H9 (cell line): ENCODE data around the gene PIEZO2. TPM values are rescaled to one million over a fixed set of nuclear protein-coding genes. Genes with fewer than 3 reads are reported as not detected.
A peak's percentile ranks its signal among the peaks of the same experiment; 100 is the strongest.

Source experiments
- DNase-seq: peaks from one replicate; pipeline ENCODE4 v3.0.0-alpha.2; 2017
- H2AFZ ChIP-seq: one replicate; pipeline ENCODE4 v1.6.1; 2013; ENCODE audit warnings: mild to moderate bottlenecking, low read length, control low read depth, moderate library complexity
- H2AK5ac ChIP-seq: 2 replicates; pipeline ENCODE4 v1.6.1; 2013; ENCODE audit warnings: low read length, control low read depth, mixed read lengths; ENCODE audit not compliant: insufficient read length
- H2BK120ac ChIP-seq: one replicate; pipeline ENCODE4 v1.6.1; 2013; ENCODE audit warnings: low read depth, mild to moderate bottlenecking, low read length, control low read depth, inconsistent platforms; ENCODE audit not compliant: poor library complexity, severe bottlenecking
- H2BK12ac ChIP-seq: 2 replicates; pipeline ENCODE4 v1.6.1; 2013; ENCODE audit warnings: low read length, control low read depth, mixed read lengths, low read depth; ENCODE audit not compliant: insufficient read length
- H2BK15ac ChIP-seq: 2 replicates; pipeline ENCODE4 v1.6.1; 2013; ENCODE audit warnings: low read depth, low read length, control low read depth
- H2BK20ac ChIP-seq: one replicate; pipeline ENCODE4 v1.6.1; 2013; ENCODE audit warnings: low read depth, mild to moderate bottlenecking, low read length, control low read depth, inconsistent platforms; ENCODE audit not compliant: poor library complexity, severe bottlenecking
- H2BK5ac ChIP-seq: 2 replicates; pipeline ENCODE4 v1.6.1; 2013; ENCODE audit warnings: low read length, control low read depth, mixed read lengths; ENCODE audit not compliant: insufficient read length
- H3K14ac ChIP-seq: 2 replicates; pipeline ENCODE4 v1.6.1; 2013; ENCODE audit warnings: low read length, control low read depth; ENCODE audit not compliant: insufficient read depth
- H3K18ac ChIP-seq: 2 replicates; pipeline ENCODE4 v1.6.1; 2013; ENCODE audit warnings: low read depth, mild to moderate bottlenecking, mixed read lengths, low read length, control low read depth; ENCODE audit not compliant: insufficient read length
- H3K23ac ChIP-seq: 2 replicates; pipeline ENCODE4 v1.6.1; 2013; ENCODE audit warnings: low read length, control low read depth, mixed read lengths, low read depth; ENCODE audit not compliant: insufficient read length
- H3K23me2 ChIP-seq: 2 replicates; pipeline ENCODE4 v1.6.1; 2013; ENCODE audit warnings: low read depth, mild to moderate bottlenecking, mixed read lengths, low read length, control low read depth; ENCODE audit not compliant: insufficient read length, poor library complexity, severe bottlenecking
- H3K27ac ChIP-seq: 2 replicates; pipeline ENCODE4 v1.5.1; 2013; ENCODE audit warnings: low read length, control low read depth, mixed read lengths, low read depth; ENCODE audit not compliant: insufficient read length
- H3K27me3 ChIP-seq: 2 replicates; pipeline ENCODE4 v1.6.1; 2013; ENCODE audit warnings: low read length, control low read depth, inconsistent platforms; ENCODE audit not compliant: insufficient read depth
- H3K4ac ChIP-seq: 2 replicates; pipeline ENCODE4 v1.6.1; 2013; ENCODE audit warnings: low read depth, mild to moderate bottlenecking, control low read depth, inconsistent platforms, low read length, moderate library complexity
- H3K4me1 ChIP-seq: 2 replicates; pipeline ENCODE4 v1.6.1; 2013; ENCODE audit warnings: low read length, control low read depth, inconsistent platforms; ENCODE audit not compliant: insufficient read depth
- H3K4me2 ChIP-seq: 2 replicates; pipeline ENCODE4 v1.6.1; 2013; ENCODE audit warnings: low read length, control low read depth, mixed read lengths; ENCODE audit not compliant: insufficient read length, insufficient read depth
- H3K56ac ChIP-seq: 2 replicates; pipeline ENCODE4 v1.6.1; 2013; ENCODE audit warnings: low read depth, mild to moderate bottlenecking, mixed read lengths, low read length, control low read depth; ENCODE audit not compliant: insufficient read length
- H3K79me1 ChIP-seq: 2 replicates; pipeline ENCODE4 v1.6.1; 2013; ENCODE audit warnings: low read depth, mild to moderate bottlenecking, moderate library complexity, low read length, control low read depth, inconsistent platforms; ENCODE audit not compliant: insufficient read depth, poor library complexity, severe bottlenecking
- H3K79me2 ChIP-seq: 2 replicates; pipeline ENCODE4 v1.6.1; 2013; ENCODE audit warnings: low read length, control low read depth, inconsistent platforms; ENCODE audit not compliant: insufficient read depth
- H3K9ac ChIP-seq: 2 replicates; pipeline ENCODE4 v1.6.1; 2013; ENCODE audit warnings: low read length, control low read depth, mixed read lengths; ENCODE audit not compliant: insufficient read length; ENCODE audit errors: extremely low read depth
- H3K9me3 ChIP-seq: one replicate; pipeline ENCODE4 v1.6.1; 2013; ENCODE audit warnings: low read depth, low read length, inconsistent platforms; ENCODE audit not compliant: control insufficient read depth
- H3T11ph ChIP-seq: one replicate; pipeline ENCODE4 v1.6.1; 2013; ENCODE audit warnings: mild to moderate bottlenecking, low read length, control low read depth, inconsistent platforms
- H4K20me1 ChIP-seq: one replicate; pipeline ENCODE4 v1.6.1; 2013; ENCODE audit not compliant: control insufficient read depth, insufficient read length, insufficient read depth
- H4K5ac ChIP-seq: 2 replicates; pipeline ENCODE4 v1.6.1; 2013; ENCODE audit warnings: low read depth, mild to moderate bottlenecking, mixed read lengths, low read length, control low read depth; ENCODE audit not compliant: insufficient read length
- H4K8ac ChIP-seq: replicated peaks from 2 replicates; pipeline ENCODE4 v1.6.1; 2013; ENCODE audit warnings: low read length, control low read depth, mixed read lengths, low read depth; ENCODE audit not compliant: insufficient read length
- H4K91ac ChIP-seq: 2 replicates; pipeline ENCODE4 v1.6.1; 2013; ENCODE audit warnings: low read depth, mild to moderate bottlenecking, moderate library complexity, mixed read lengths, low read length, control low read depth; ENCODE audit not compliant: insufficient read length
- H3K27ac Mint-ChIP-seq, 3 experiments: 2 replicates in 2 of 3; 3 replicates in 1 of 3; pipeline ENCODE4 v1.8.0; 2020 to 2021; ENCODE audit warnings: mixed read lengths in 3 of 3, mild to moderate bottlenecking in 1 of 3, moderate library complexity in 1 of 3
- H3K27me3 Mint-ChIP-seq: 2 replicates; pipeline ENCODE4 v1.8.0; 2021; ENCODE audit warnings: low read depth, mild to moderate bottlenecking, moderate library complexity, mixed read lengths
- H3K36me3 Mint-ChIP-seq, 3 experiments: 2 replicates in 2 of 3; 3 replicates in 1 of 3; pipeline ENCODE4 v1.8.0; 2020 to 2021; ENCODE audit warnings: low read depth in 3 of 3, mixed read lengths in 3 of 3; ENCODE audit not compliant: insufficient read depth in 1 of 3
- H3K4me1 Mint-ChIP-seq, 2 experiments: 2 replicates each; pipeline ENCODE4 v1.8.0; 2020; ENCODE audit warnings: mixed read lengths in 2 of 2
- H3K4me3 Mint-ChIP-seq, 2 experiments: 2 replicates in 1 of 2; 3 replicates in 1 of 2; pipeline ENCODE4 v1.8.0; 2020 to 2021; ENCODE audit warnings: mild to moderate bottlenecking in 2 of 2, mixed read lengths in 2 of 2, moderate library complexity in 1 of 2
- H3K9me3 Mint-ChIP-seq, 2 experiments: 2 replicates in 1 of 2; 3 replicates in 1 of 2; pipeline ENCODE4 v1.8.0; 2020; ENCODE audit warnings: mild to moderate bottlenecking in 2 of 2, mixed read lengths in 2 of 2, moderate library complexity in 1 of 2
- CTCF ChIP-seq: fragments of 200-600 bp; sonication (generic); conservative IDR thresholded peaks from 3 replicates; pipeline ENCODE4 v1.8.0; 2021; ENCODE audit warnings: antibody characterized with exemption, mild to moderate bottlenecking
- WGBS: extraction: QIAGEN DNeasy Blood & Tissue Kit; methylation state at CpG from one replicate; pipeline ENCODE4 v1.1.7; 2013; ENCODE audit warnings: missing lambda C conversion rate, low lambda C conversion rate, mixed read lengths; ENCODE audit not compliant: insufficient read length; ENCODE audit errors: extremely low coverage; 5-methylcytosine and 5-hydroxymethylcytosine counted together
- total RNA-seq: library from RNA; stranded (reverse); gene quantifications from 2 replicates; pipeline ENCODE4 v1.2.1, GENCODE V29; 2021

PIEZO2 gene
- total RNA-seq, 1 experiment from 2014 or later = 3.9 TPM

DNA sequence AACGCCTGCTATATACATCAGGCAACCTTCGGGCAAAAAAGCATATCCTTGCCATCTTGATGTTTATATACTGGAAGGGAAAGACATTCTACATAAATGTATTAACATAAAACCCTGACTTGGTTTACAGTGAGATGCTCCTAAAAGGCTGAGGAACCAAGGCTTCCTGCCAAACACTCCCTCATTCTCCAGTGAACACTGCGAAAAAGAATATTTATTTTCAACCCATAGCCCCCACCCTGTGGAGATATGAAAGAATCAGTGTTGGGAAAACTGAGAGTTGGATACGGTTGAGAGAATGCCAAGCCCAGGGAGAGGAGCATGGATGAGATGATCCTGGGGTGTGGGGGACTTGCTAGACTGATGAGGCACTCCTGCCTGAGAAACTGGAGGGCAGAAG lies 94.9 kb downstream of the PIEZO2 start:
- Histone ChIP-seq H3K4me1 (no peaks in the 10 kb centered on the region), H3K4ac (no peak overlapping the region), H3K23ac (no peak overlapping the region), H3K27ac (no peak overlapping the region), H3K56ac (no peak overlapping the region), H2AK5ac (no peak overlapping the region), H2AFZ (no peak overlapping the region), H3K79me1 (no peaks in the 10 kb centered on the region), H3K9me3 (no peaks in the 10 kb centered on the region), H2BK20ac (no peak overlapping the region), H2BK12ac (no peak overlapping the region), H2BK120ac (no peak overlapping the region), H4K5ac (no peak overlapping the region), H3K9ac (no peak overlapping the region), H2BK5ac (no peak overlapping the region), H3K79me2 (no peaks in the 10 kb centered on the region), H3K27me3 (no peaks in the 10 kb centered on the region), H4K8ac (no peak overlapping the region), H3K14ac (no peak overlapping the region; the same call in 1 of the 2 replicates), H4K20me1 (no peaks in the 10 kb centered on the region), H3K23me2 (no peaks in the 10 kb centered on the region), H3K18ac (no peak overlapping the region), H3T11ph (no peak overlapping the region), H3K4me2 (no peak overlapping the region), H2BK15ac (no peak overlapping the region), H4K91ac (no peak overlapping the region)
- no peak for DNase-seq
- H3K9me3 Mint-ChIP-seq = peaks cover 0 to 5% of the 10 kb centered on the region in 2 experiments; a peak in 1 of 5 replicates
- H3K36me3 Mint-ChIP-seq = peaks cover 0 to 3% (median 0%) of the 10 kb centered on the region in 3 experiments; a peak in 2 of 7 replicates
- WGBS = no CpG with 5 or more reads among the region's 4 CpGs
- 0 out of 7 replicates have a peak overlapping the region, but pooled peaks of 1 of the 3 experiments have one; percentile 32 for H3K27ac Mint-ChIP-seq
- H3K27me3 Mint-ChIP-seq = no peaks in the 10 kb centered on the region; the same call in 1 of the 2 replicates
- H3K4me3 Mint-ChIP-seq = no peak overlapping the region
- TF ChIP-seq CTCF = no peak
- H3K4me1 Mint-ChIP-seq = 0 out of 4 replicates have a peak, but pooled peaks cover 2% of the 10 kb centered on the region in 2 experiments
